Sigmoid colon (tissue), 7 donors: Measurements from ENCODE around the gene ITK. TPM values are rescaled to one million over a fixed set of nuclear protein-coding genes. Genes with fewer than 3 reads are reported as not detected.

Experiments used
- DNase-seq: peaks from one replicate; pipeline ENCODE4 v3.0.0-alpha.2; 2019
- H3K27ac ChIP-seq, 4 donors: fragments of 200-600 bp; sonication (generic); one replicate each; pipeline ENCODE4 v1.5.1; 2016 to 2019; ENCODE audit warnings: mild to moderate bottlenecking in 1 of 4
- H3K27me3 ChIP-seq, 3 donors: fragments of 200-600 bp; sonication (generic); one replicate each; pipeline ENCODE4 v1.5.1; 2019; ENCODE audit warnings: mild to moderate bottlenecking in 1 of 3
- H3K36me3 ChIP-seq, 4 donors: fragments of 200-600 bp; sonication (generic); one replicate each; pipeline ENCODE4 v1.5.1; 2016 to 2019
- H3K4me1 ChIP-seq, 4 donors: fragments of 200-600 bp; sonication (generic); one replicate each; pipeline ENCODE4 v1.5.1; 2017 to 2019
- H3K4me3 ChIP-seq, 4 donors: fragments of 200-600 bp; sonication (generic); one replicate each; pipeline ENCODE4 v1.5.1; 2017 to 2019; ENCODE audit warnings: mild to moderate bottlenecking in 2 of 4, moderate library complexity in 1 of 4
- H3K9me3 ChIP-seq, 4 donors: fragments of 200-600 bp in 3 of 4; sonication (generic) in 3 of 4; one replicate each; pipeline versions ENCODE4 v1.5.1 to v1.6.1; 2013 to 2019
- EP300 ChIP-seq, 4 donors: sonication (generic); formaldehyde crosslinking; IDR thresholded peaks; one replicate each; pipeline ENCODE4 v1.6.1; 2017; ENCODE audit warnings: antibody characterized with exemption in 4 of 4
- POLR2A ChIP-seq, 2 donors: fragments of 450-650 bp; IDR thresholded peaks; one replicate each; pipeline ENCODE4 v1.6.1; 2016; ENCODE audit warnings: antibody characterized with exemption in 2 of 2, mild to moderate bottlenecking in 2 of 2, moderate library complexity in 2 of 2
- POLR2AphosphoS5 ChIP-seq, 4 donors: sonication (generic); formaldehyde crosslinking; IDR thresholded peaks; one replicate each; pipeline ENCODE4 v1.6.1; 2017; ENCODE audit warnings: antibody characterized with exemption in 4 of 4
- WGBS, 2 donors: extraction: QIAGEN DNeasy Blood & Tissue Kit; methylation state at CpG; one replicate each; pipeline ENCODE4 v1.1.7; 2013; 5-methylcytosine and 5-hydroxymethylcytosine counted together
- intact Hi-C: fragments of 100-400 bp; cut with DNase I; formaldehyde crosslinking; loops from one replicate; pipeline ENCODE4 v1.15.1; 2023
- polyA plus RNA-seq, 3 donors: library from polyadenylated mRNA; stranded (reverse); fragments of 200-250 nt; gene quantifications; one replicate each; pipeline ENCODE4 v1.2.3, GENCODE V29; 2013
- total RNA-seq, 4 donors: library from RNA; depleted of rRNA; stranded (reverse); fragments of >200 nt; gene quantifications; one replicate each; pipeline ENCODE4 v1.1.0, GENCODE V29; 2016
- TF ChIP-seq, protein P1 (sequence below), 4 experiments: fragments of 450-650 bp in 3 of 4; fragments of 200-600 bp in 1 of 4; IDR thresholded peaks; one replicate each; pipeline ENCODE4 v1.5.1; 2016 to 2019; ENCODE audit warnings: antibody characterized with exemption in 4 of 4, mild to moderate bottlenecking in 3 of 4, moderate library complexity in 2 of 4
- donor health status: healthy with polysubstance abuse.
- donor health status: Bipolar disorder and iron deficiency.
- donor health status: healthy.

Gene ITK
- total and polyA plus RNA-seq, 7 donors = 0.60 to 15.1 (median 1.5) TPM

DNA sequence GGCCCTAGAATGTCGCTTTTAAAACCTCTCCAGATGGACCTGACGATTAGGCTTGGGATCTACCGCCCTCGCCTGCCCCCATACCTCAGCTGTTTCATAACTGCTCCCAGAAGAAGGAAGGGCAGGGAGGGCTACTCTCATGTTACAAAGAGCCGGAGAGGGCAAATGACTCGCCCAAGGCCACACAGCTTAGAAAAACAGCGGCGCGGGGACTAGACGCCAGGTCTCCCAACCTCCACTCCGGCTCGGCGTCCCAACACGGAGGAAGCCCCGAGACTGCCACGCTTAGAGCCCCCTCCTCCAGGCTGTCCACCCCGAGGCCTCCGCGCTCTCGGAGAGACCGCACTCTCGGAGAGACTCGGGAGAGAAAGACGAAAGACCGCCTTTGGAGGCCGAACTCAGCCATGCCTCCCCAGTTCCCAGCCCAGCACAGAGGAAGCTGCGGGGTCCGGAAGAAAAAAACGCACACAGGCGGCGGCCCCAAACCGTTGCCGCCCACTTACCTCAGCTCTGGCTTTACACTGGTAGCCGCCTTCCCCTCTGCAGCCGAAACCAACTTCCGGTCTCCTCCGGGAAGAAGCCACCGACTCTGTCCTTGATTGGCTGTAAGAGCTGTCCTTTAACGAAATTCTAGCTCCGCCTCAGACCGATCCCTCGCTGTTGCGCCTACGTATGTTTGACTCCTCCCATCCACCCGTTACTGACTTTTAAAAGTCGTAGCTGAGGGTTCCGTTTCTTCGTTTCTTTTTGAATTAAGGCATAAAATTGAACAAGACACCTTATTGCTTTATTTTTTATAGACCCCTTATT is 38.1 kb upstream of the ITK start, which contains the start of gene MED7:
TSS of gene MED7 (minus strand) at position 549 of the 810 bp plus-strand sequence. CDS start 3,434 bp downstream, outside the sequence.
- TF ChIP-seq POLR2A (IDR thresholded peaks at IDR 0.05) (peak; percentile 53 to 85), EP300 (IDR thresholded peaks at IDR 0.05) (no peak), POLR2AphosphoS5 (IDR thresholded peaks at IDR 0.05) (peak; percentile 88 to 93 (median 91))
- TF ChIP-seq, protein P1, sequence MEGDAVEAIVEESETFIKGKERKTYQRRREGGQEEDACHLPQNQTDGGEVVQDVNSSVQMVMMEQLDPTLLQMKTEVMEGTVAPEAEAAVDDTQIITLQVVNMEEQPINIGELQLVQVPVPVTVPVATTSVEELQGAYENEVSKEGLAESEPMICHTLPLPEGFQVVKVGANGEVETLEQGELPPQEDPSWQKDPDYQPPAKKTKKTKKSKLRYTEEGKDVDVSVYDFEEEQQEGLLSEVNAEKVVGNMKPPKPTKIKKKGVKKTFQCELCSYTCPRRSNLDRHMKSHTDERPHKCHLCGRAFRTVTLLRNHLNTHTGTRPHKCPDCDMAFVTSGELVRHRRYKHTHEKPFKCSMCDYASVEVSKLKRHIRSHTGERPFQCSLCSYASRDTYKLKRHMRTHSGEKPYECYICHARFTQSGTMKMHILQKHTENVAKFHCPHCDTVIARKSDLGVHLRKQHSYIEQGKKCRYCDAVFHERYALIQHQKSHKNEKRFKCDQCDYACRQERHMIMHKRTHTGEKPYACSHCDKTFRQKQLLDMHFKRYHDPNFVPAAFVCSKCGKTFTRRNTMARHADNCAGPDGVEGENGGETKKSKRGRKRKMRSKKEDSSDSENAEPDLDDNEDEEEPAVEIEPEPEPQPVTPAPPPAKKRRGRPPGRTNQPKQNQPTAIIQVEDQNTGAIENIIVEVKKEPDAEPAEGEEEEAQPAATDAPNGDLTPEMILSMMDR (IDR thresholded peaks at IDR 0.05) = no peak
- Histone ChIP-seq H3K4me3 (peak within 1 kb of the TSS; percentile 86 to 92 (median 88)), H3K9me3 (no peaks in the 10 kb centered on the region), H3K27me3 (no peaks in the 10 kb centered on the region), H3K27ac (peak within 1 kb of the TSS; percentile 90 to 94 (median 90)), H3K36me3 (peaks cover 0 to 17% (median under 1%) of the 10 kb centered on the region in 4 donors), H3K4me1 (peaks cover 0 to 24% (median 14%) of the 10 kb centered on the region in 4 donors)
- DNase-seq = peak; percentile 98
- intact Hi-C loops = loop anchor here (5.0 kb wide), 2 partner anchors 110 to 125 kb away; partner anchors contain the start of gene CYFIP2
- 0% methylated on average over 48 of the region's 48 CpGs for WGBS, 2 donors

DNA sequence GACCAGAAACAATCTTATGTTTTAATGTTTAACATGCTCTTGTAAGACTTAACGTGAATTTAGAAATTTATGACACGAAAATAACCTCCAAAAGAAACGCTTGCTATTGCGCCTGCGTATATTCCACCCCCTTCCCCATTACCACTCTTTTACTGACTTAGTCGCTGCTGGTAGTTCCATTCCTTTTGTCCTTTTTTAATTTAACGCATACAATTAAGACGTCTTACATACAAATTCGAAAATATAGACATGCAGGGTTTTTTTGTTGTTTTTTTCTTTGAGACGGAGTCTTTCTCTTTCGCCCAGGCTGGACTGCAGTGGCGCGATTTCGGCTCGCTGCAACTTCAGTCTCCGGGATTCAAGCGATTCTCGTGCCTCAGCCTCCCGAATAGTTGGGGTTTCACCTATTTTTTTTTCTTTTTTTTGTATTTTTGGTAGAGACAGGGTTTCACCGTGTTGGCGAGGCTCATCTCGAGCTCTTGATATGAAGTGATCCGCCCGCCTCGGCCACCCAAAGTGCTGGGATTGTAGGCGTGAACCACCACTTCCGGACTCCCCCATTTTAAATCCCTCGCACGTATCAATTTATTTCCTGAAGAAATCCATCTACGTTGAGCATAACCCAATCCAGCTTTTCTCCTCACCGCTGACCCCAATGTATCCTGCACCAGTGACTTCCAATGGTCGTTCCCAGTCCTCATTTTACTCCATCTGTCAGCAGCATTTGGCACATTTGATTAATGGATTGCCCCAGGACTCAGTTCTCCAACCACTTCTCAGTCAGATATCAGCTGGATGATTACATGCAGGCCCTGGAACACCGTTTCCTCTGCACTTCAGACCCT is 37.3 kb upstream of the ITK start:
- intact Hi-C loops = loop anchor here (5.0 kb wide), 2 partner anchors 109 to 124 kb away; partner anchors contain the start of gene CYFIP2
- peaks cover 0 to 8% (median 0%) of the 10 kb centered on the region in 4 donors for H3K36me3 ChIP-seq
- peaks cover 0 to 24% (median 14%) of the 10 kb centered on the region in 4 donors for H3K4me1 ChIP-seq
- peak overlapping the region; percentile 86 to 92 (median 88) for H3K4me3 ChIP-seq
- H3K27ac ChIP-seq = peak overlapping the region; percentile 90 to 94 (median 90)
- no peaks in the 10 kb centered on the region for H3K9me3 ChIP-seq
- TF ChIP-seq, protein P1 (IDR thresholded peaks at IDR 0.05) = no peak
- TF ChIP-seq POLR2AphosphoS5 (IDR thresholded peaks at IDR 0.05) (no peak), EP300 (IDR thresholded peaks at IDR 0.05) (no peak), POLR2A (IDR thresholded peaks at IDR 0.05) (peak in 1 of 2 donors; percentile 19)
- WGBS, 2 donors = 6 to 8% methylated on average over 33 of the region's 33 CpGs
- peak; percentile 67 for DNase-seq
- H3K27me3 ChIP-seq = no peaks in the 10 kb centered on the region

- TF ChIP-seq POLR2A (IDR thresholded peaks at IDR 0.05) = no peak
- TF ChIP-seq, protein P1 (IDR thresholded peaks at IDR 0.05) = peak; percentile 25 to 81 (median 62)
- no peak overlapping the region for H3K4me3 ChIP-seq
- H3K9me3 ChIP-seq = no peaks in the 10 kb centered on the region
- no peaks in the 10 kb centered on the region for H3K36me3 ChIP-seq
- DNase-seq = no peak
- H3K4me1 ChIP-seq = peaks cover 0 to under 1% (median 0%) of the 10 kb centered on the region in 4 donors
- H3K27ac ChIP-seq = no peak overlapping the region
- no peaks in the 10 kb centered on the region for H3K27me3 ChIP-seq
- WGBS, 2 donors = 67 to 81% methylated on average over 14 of the region's 14 CpGs
- intact Hi-C loops = loop anchor here (5.0 kb wide), 2 partner anchors 163 to 593 kb away; partner anchors contain the start of gene LSM11
Observed at GRCh38 chr5:157148734-157149615, 31.7 kb upstream of the ITK start.

DNA sequence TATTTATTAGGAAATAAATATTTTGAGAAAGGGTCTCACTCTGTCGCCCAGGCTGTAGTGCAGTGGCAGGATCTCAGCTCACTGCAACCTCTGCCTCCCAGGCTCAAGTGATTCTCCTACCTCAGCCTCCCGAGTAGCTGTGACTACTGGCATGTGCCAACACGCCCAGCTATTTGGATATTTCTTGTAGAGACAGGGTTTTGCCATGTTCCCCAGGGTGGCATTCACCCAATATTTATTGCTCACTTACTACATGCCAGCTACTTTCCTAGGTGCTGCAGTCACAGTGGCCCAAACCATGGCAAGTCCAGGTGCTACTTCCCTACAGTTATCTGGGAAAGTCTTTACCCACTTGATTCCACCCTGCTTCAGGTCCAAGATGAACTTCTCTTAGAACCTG is 29.6 kb upstream of the ITK start:
- no peak for TF ChIP-seq EP300 (IDR thresholded peaks at IDR 0.05)
- TF ChIP-seq POLR2AphosphoS5 (IDR thresholded peaks at IDR 0.05) = no peak
- Histone ChIP-seq H3K9me3 (no peaks in the 10 kb centered on the region), H3K4me3 (no peak overlapping the region), H3K36me3 (no peaks in the 10 kb centered on the region), H3K4me1 (no peaks in the 10 kb centered on the region), H3K27me3 (no peaks in the 10 kb centered on the region), H3K27ac (no peak overlapping the region)
- intact Hi-C loops = no loop called here
- no peak for DNase-seq
- 88 to 90% methylated on average over 3 of the region's 3 CpGs for WGBS, 2 donors
